ENCODE measurements around the gene RNU1-1.
A peak's percentile ranks its signal among the peaks of the same experiment; 100 is the strongest.
"Not testable (repeated sequence)": the region's sequence is repeated elsewhere in the genome, so short reads cannot be mapped to it uniquely, and the experiment has no call there.

Gene RNU1-1

DNA sequence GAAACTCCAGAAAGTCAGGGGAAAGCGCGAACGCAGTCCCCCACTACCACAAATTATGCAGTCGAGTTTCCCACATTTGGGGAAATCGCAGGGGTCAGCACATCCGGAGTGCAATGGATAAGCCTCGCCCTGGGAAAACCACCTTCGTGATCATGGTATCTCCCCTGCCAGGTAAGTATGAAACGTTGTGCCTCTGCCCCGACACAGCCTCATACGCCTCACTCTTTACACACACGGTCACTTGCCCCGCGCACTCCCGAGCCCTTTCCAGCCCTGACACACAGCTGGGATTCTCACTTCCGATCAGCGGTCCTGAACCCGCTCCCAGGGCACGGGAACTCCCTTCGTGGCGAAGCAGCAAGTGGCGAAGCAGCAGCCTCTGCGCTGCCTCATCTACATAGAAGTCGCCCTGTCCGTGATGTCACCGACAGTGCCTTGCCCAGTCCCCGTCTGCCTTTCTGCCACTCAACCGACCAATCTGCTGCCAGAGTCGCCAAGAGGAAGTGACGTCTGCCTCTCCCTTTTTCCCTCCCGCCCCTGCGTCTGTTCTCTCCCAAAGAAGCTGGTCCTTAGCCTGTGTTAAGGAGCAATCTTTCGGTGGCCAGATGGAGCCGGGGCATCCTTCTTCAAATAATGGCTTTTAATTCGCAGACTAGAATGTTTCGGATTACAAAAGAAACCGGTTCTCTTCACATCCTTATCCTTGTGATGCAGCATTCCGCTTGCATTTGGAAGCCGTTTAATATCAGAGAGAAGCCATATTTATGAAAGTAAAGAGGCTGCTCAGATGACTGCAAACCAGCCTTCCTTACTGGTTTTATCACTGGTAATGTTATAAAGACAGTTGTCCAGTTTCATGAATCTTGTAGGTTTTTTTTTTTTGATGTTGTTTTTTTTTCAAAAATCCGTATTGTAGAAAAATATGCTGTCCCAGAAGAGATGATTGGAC lies at the start of gene RNU1-1:
Gene RNU1-1 (minus strand): TSS at position 179 of the 949 bp plus-strand sequence.
- peak; percentile 75 for DNase-seq

DNA sequence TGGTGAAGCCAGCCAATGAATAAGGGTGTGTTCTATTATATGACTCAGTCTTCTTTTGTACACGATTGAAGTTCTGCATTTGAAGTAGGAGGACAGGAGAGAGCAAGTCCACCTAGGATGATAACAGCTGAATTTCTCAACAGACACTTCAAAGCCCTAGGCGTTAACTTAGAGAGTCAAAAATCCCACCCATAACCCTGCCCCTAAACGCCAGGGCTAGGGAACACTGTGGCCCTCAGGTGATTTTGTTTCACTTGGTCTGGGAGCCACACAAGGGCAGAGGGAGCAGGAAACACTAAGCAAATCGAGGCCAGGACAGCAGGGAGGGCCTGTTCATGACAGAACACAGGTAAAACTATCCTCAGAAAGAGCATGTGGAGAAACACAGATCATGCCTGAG lies 47.0 kb upstream of the RNU1-1 start:
- DNase-seq: not testable (repeated sequence)

- not testable (repeated sequence) for DNase-seq
Measured at GRCh38 chr1:16560498-16560897, 46.4 kb upstream of the RNU1-1 start.

GRCh38 chr1:16559688-16560087 lies 45.6 kb upstream of the RNU1-1 start:
- DNase-seq: not testable (repeated sequence)

DNA sequence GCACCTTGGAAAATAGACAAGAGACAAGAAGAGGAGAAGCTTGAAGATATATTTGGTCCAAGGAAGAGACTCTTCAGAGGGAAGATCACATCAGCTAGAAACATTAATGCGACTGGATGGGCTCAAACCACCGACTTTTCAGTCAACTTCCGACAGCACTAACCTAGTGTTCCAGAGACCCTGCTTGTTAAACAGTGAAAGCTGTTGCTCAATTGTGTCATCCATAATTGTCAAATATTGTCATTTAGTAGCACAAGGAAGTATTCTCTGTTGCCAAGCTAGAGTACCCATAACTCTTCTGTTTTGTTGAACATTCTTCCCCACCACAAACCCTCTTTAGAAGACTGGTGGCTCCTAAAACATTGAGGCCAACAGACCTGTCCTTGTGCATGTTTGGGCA lies 42.9 kb upstream of the RNU1-1 start:
- DNase-seq: not testable (repeated sequence)

GRCh38 chr1:16553244-16553643 lies 39.2 kb upstream of the RNU1-1 start:
- not testable (repeated sequence) for DNase-seq

- DNase-seq: not testable (repeated sequence)
Measured at GRCh38 chr1:16550212-16550918, 36.3 kb upstream of the RNU1-1 start.

- DNase-seq: not testable (repeated sequence)
Measured at GRCh38 chr1:16549545-16549944, 35.5 kb upstream of the RNU1-1 start.

DNA sequence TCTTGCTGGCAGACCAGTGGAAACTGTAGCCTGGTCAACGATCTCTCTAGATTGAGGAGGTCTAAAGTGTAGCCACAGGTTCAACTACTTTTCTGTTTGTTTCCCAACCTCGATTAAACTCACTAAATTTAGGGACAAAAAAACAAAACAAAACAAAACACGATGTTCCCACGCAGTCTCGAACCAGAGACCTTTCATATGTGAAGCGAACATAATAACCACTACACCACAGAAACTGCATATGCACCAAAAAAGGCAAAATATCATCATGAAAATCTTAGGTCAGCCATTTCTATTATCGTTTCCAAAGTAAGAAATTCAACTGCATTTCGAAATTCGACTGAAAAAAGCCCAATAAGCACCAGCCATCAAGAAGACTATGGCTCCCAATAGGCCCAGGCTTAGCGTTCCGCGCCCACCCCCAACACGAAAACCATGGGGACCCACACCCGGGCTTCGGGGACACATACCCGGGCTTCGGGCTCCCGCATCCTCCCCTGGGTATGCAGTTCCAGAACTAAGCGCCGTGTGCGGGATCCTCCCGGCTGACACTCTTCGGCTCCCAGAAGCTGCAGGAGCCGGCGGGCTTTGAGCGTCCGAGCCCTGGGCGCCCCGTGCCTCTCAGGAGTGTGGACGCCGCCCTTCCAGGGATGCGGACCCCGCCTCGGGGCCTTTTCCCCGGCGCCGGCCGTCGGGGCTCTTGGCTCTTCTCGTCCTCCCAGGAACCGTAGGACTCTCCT lies 33.6 kb upstream of the RNU1-1 start:
- DNase-seq: not testable (repeated sequence)

- not testable (repeated sequence) for DNase-seq
Measured at GRCh38 chr1:16545682-16546095, 31.6 kb upstream of the RNU1-1 start.

- DNase-seq: not testable (repeated sequence)
Measured at GRCh38 chr1:16540421-16540893, 26.4 kb upstream of the RNU1-1 start.

DNA sequence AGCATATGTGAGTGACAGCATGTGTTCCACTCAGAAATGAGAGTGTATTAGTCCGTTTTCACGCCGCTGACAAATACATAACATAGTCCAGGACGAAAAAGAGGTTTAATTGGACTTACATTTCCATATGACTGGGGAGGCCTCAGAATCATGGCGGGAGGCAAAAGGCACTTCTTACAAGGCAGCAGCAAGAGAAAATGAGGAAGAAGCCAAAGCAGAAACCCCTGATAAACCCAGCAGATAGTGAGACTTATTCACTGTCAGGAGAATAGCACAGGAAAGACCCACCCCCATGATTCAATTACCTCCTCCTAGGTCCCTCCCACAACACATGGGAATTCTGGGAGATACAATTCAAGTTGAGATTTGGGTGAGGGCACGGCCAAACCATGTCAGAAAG lies 23.4 kb upstream of the RNU1-1 start:
- not testable (repeated sequence) for DNase-seq

GRCh38 chr1:16536796-16537195 lies 22.7 kb upstream of the RNU1-1 start:
- DNase-seq: not testable (repeated sequence)

DNA sequence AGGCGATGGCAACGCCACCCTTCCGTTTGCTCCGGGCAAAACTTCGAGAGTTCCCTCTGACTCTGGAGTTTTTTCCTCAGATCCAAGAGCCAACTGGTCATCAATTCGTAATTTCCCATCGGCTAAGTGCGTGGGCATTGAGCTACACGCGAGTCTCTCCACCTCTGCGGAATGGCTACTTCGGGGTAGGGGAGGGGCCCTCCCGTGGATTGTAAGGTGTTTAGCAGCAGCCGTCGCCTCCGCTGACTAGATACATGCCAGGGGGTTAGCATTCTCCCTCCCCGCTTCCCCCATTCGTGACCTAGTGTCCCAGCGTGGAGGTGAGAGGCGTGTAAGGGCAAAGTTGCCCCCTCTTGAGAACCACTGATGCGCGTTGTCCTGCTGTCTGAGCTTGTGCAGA lies 21.8 kb upstream of the RNU1-1 start:
- DNase-seq: not testable (repeated sequence)

DNA sequence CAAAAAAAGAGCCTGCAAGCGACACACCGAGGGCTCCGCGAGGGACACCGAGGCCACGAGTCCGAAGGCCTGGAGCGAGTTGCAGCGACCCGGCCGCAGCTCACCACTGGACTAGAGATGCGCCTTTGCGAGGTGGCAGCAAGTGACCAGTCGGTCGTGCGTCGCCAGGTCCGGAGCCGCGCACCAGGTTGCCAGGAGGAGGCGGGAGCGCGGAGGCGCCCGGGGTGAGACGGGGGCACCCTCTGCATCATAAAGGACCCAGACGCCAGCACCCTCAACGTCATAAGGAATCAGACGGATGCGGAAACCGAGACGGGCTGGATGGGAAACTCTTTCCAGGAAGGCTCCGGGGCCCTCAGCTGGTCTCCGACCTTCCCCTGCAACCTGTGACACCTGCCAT lies 21.4 kb upstream of the RNU1-1 start:
- not testable (repeated sequence) for DNase-seq

- peak; percentile 56 for DNase-seq
Measured at GRCh38 chr1:16534829-16535456, 20.9 kb upstream of the RNU1-1 start.

DNA sequence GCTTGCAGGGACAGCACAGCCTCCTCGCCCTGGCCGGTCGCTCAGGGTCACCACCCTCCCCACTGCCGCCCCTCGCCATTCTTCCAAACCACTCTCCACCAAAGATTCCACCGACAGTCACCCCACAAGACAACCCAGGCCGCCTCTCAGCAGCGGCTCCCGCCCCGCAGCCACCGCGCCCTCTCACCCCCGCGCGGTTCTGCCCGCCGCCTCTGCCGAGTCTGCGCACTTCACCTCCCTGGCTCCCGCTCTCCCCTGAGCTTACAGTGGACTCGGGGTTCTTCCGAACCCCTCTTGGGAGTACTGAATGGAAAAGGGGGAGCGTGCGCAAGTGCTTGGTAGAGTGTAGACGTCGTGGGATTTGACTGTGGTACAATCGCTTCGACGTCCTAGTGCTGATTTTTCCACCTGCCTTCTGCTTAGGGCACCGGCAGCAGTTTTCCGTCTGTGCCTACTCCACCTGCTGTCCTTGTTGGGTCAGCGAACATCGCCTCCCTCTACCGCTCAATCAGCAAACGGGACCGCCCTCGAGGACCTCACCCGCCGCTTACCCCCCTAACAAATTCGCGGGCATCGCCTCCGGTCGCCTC lies 20.2 kb upstream of the RNU1-1 start:
- DNase-seq: not testable (repeated sequence)

- not testable (repeated sequence) for DNase-seq
Measured at GRCh38 chr1:16532235-16532991, 18.3 kb upstream of the RNU1-1 start.

DNA sequence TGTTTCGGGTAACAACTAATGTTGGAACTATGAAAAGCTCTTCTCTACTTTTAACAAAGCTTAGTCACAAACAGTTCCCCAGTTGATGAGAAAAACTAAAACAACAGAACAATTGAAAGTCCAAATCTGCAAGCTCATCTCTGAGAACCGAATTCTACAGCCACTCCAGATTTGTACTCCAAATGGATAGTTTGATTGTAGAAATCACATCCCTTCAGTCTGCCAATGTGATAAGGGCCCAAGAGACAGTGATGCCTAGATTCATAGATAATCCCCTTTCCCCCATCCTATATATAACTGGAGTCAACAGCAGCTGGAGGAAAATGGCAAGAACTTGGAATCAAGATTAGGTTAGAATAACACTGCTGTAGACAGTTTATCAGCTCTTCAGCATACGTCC lies 14.3 kb upstream of the RNU1-1 start:
- DNase-seq: not testable (repeated sequence)

- not testable (repeated sequence) for DNase-seq
Measured at GRCh38 chr1:16525769-16526168, 11.7 kb upstream of the RNU1-1 start.

GRCh38 chr1:16521679-16522078 lies 7.6 kb upstream of the RNU1-1 start:
- not testable (repeated sequence) for DNase-seq
